Hematopoietic multipotent progenitor cell treated with erythropoietin and hydrocortisone succinate and interleukin-3 and kit ligand, for 8 days (in vitro differentiated cells): ENCODE data around the gene ALG14.
A peak's percentile ranks its signal among the peaks of the same experiment; 100 is the strongest.
"Not testable (repeated sequence)": the region's sequence is repeated elsewhere in the genome, so short reads cannot be mapped to it uniquely, and the experiment has no call there.

Experiments
- DNase-seq: peaks from one replicate; pipeline ENCODE4 v3.0.0-alpha.2; 2015

ALG14 gene

DNA sequence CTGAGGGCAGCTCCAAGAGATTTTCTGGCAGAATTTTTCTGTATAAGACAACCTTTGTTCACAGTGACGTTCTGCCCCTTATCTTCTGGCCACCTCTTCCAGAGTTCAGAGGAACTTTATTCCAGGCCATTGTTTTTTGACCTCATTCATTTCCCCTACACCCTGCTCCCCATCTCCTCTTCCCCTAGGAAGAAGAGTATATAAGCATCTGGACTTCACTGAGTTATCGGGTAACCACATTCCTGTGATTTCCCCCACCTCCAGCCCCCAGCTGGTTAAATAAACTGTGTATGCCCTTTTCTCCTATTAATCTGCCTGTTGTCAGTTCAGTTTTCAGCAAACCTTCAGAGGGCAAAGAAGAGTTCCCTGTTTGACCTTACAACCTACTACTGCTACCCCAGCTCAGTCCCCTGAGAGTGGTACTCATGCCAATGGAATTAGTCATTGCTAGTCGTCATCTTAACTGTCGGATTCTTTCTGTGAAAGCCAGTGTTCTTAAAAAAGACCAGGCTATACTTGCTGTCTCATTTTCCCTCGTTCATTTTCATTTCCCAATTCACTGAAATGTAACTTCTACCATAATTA lies 14.3 kb upstream of the ALG14 start:
- peak; percentile 51 for DNase-seq

GRCh38 chr1:95085376-95085775 lies 12.6 kb upstream of the ALG14 start:
- DNase-seq = peak; percentile 96

DNA sequence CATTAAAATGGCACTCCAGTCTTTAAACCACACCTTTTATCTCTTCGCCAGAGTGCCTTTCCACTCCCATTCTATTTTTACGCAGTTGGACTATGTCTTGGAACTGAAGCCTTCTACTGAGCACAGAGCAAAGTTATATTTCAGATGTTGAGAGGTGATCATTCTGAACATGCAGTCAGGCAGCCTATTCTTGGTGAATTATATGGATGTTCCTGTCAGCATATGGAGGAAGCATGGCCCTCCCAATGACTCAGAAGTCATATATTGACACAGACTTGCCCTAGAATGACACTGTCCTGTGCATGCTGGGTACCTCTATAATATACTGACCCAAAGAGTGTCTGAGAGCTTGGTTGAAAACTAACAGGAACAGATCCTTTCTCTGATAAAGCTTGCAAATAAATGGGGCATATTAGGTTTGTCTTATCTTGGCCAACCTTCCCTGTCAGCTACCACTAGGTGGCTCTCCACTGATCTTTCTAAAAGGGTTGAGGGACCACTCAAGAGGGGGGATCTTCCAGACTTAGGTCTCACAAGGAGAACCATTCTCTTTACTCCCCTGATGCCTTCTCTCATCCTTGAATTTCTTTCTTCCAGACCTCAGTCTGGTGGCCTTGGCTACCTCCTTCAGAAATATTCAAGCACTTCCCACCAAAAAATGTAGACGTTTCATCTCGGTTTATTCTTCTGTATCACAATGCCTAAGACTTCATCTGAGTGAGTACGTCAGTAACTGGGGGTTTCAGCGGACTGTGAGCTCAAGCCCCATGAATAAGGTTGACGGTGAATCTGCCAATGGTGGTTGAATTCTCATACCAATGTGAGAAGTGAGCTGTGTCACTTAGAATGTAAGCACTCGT lies 11.8 kb upstream of the ALG14 start:
- peak; percentile 85 for DNase-seq

DNA sequence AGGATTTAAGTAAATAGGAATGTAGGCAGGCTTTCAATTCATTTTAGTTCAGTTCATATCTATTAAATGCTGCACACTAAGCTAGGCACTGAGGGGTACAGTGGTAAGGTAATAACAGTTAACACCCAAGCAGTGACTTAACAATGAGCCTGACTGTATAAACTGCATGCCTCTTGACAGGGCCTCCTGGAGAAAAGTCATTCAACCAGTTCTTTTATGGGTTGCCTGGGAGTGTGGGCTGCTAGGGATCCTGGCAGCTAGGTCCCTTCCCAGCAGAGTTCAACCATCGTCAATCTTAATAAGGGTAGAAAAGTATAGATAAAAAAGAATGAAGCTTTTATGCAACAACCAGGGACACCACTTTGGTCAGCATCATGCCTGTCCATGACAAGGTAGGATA lies 8.1 kb upstream of the ALG14 start:
- no peak for DNase-seq

- no peak for DNase-seq
Observed at GRCh38 chr1:95080446-95080845, 7.7 kb upstream of the ALG14 start.

GRCh38 chr1:95076034-95076433 lies 3.3 kb upstream of the ALG14 start:
- DNase-seq = no peak

DNA sequence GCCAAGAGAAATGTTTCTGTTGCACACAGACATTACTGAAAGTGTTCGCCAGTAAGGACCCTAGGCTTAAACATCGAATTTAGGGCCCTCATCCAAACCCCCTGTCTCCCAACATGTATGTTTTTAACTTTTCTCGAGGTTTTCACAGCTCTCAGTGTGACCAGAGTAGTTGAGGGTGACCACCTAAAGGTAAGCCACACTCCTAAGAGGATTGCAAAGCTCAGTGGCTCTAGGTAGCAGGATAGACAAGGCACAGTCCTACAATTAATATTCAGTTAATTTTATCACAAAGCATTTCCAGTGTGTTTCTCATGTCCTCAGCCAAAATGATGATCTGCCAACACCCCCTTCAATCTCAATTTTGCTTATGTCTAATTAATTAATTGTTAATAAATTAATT lies 695 bp upstream of the ALG14 start:
- no peak for DNase-seq

GRCh38 chr1:95072117-95072516 lies 634 bp downstream of the ALG14 start:
- DNase-seq = no peak

GRCh38 chr1:95071539-95071938 lies 1.2 kb downstream of the ALG14 start:
- no peak for DNase-seq

GRCh38 chr1:95069710-95070093 lies 3.0 kb downstream of the ALG14 start:
- no peak for DNase-seq

DNA sequence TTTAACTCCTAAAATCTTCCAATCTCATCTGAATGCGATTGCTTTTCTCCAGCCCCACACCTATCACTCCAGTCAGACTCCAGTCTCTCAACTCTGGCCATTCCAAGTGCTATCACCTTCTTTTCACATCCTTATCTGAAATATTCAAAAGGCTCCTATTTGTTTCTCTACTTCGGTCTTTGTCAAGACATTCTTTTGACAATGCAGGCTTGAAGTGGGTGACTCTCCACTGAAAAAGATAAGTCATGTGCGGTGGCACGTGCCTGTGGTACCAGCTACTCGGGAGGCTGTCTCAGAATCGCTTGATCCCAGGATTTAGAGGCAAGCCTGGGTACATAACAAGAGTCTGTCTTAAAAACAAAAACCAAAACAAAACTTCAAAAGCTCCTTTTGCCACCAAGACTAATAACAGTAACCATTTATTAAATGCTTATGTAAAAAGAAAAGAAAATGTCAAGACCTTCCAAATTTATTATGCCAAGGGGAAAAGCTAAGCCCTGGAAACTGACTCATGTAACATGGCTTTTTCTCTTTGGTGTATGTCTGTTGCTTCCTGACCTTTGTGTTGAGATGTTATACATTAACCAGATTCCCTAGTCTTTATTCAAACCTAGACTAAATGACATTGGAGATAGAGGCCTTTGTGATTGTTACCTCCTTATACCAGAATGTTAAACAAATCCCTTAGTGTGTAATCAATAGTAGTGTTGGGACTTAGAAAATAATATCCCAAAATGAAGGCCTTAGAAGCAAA lies 3.6 kb downstream of the ALG14 start:
- DNase-seq = no peak

DNA sequence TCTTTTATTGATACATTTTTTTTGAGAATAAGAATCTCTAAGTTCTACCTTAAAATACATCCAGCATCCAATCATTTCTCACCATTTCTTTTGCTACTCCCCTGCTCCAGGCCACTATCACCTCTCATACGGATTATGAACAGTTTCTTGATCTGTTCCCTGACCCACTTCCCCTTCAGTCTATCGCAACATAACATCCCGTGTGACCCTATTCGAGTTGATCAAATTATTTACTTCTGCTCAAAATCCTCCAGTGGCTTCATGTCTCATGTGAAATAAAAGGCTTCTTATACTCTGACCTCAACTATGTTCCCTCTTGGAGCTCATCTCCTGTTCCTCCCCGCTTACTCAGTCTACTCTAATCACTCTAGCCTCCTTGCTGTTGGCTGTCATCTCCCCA lies 5.2 kb downstream of the ALG14 start:
- DNase-seq = no peak

- DNase-seq = no peak
Observed at GRCh38 chr1:95067062-95067461, 5.7 kb downstream of the ALG14 start.

DNA sequence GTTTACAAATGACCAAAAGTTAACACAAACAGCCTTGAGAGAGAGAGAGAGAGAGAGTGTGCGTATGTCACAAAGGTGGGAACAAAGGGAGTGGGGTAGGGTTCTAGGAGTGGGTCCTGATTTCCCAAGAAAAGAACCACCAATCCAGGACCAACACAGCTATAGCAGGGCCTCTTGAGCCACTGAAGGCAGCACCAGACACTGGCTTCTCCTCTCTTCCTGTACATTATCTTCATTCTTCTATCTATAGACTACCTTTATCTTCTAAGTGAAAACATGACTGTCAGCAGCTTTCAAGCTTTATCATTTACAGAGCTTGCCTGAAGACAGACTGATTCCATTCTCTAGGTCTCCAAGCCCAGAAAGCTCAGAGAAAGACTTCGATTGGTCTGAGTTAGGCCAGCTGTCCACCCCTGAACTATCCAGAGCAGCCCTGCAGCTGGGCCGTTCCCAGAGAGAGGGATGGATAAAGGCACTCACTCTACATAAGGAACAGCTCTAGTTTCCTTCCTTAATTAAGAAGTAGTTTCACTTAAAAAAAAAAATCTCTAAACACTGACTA lies 11.2 kb downstream of the ALG14 start:
- no peak for DNase-seq

GRCh38 chr1:95058974-95059373 lies 13.8 kb downstream of the ALG14 start:
- DNase-seq = no peak

DNA sequence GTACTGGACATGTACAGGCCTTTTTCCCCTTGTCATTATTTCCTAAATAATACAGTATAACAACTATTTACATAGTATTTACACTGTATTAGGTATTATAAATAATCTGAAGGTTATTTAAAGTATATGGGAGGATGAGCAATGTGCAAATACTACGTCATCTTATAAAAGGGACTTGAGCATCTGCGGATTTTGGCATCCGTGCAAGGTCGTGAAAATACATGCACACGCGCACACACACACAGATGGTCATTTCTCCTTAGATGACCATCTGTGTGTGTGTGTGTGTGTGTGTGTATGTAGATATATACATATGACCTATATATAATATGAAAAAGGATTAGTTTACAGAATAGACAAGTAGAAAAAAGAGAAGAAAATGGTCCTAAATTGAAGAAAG lies 15.4 kb downstream of the ALG14 start:
- no peak for DNase-seq

DNA sequence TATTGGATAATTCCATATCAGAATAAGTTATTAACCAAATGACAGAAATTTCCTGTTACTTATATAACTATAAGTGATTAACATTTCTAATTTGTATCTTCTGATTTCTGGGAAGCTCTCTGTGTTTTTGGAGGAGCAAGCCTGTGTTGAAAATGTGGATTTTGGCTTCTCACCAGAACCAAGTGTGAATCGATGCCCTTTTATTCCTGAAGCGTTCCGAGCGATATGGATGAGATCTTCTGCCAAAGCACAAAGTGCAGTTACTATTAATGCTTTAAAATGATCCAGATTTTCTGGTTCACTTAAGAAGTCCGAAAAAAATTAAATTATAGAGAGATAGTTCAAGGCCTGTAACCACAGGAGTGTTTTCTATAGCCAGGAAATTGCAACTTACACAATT lies 22.8 kb downstream of the ALG14 start:
- DNase-seq = no peak

DNA sequence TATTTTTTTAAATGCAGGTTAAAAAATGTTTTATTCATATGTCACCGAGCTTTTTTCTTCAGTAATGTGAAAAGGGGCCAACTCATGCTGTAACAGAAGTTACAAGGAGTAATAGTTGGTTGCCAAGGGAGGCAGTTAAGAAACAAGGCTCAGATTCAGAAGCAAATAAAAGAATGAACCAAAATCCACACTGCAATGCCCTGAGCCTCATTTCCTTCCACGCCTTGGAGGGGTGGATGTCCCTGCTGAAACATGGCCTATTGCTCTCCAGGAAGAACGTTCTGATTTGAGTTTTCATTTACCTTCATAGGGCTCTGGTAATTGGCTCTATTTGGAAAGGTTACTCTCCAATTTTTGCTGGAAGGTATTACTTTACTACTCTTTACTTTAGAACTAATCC lies 24.4 kb downstream of the ALG14 start:
- DNase-seq = no peak

DNA sequence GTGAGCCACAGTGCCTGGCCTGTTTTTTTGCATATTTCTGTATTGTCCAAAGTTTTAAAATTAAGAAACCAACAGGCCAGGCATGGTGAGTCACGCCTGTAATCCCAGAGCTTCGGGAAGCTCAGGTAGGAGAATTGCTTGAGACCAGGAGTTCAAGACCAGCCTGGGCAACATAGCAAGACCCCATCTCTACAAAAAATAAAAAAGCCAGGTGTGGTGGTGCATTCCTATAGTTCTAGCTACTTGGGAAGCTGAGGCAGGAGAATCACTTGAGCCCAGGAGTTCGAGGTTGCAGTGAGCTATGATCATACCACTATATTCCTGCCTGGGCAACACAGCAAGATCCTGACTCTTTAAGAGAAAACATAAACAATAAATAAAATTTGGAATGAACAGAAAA lies 25.1 kb downstream of the ALG14 start:
- DNase-seq = not testable (repeated sequence)

DNA sequence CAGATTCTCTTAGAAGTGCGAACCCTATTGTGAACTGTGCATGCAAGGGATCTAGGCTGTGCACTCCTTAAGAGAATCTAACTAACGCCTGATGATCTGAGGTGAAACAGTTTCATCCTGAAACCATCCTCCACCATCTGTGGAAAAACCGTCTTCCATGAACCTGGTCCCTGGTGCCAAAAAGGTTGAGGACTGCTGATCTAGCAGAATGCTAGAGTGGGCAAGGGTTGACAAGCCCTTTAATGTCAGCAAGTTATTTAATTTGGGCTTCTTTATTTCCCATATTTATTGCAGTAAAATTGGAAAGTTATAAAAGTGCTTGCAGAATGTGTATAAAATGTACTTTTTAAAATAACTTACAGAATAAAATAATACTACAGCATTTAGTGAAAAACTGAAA lies 26.4 kb downstream of the ALG14 start:
- DNase-seq = no peak

- DNase-seq = peak; percentile 90
Observed at GRCh38 chr1:95043141-95043980, 29.4 kb downstream of the ALG14 start.

DNA sequence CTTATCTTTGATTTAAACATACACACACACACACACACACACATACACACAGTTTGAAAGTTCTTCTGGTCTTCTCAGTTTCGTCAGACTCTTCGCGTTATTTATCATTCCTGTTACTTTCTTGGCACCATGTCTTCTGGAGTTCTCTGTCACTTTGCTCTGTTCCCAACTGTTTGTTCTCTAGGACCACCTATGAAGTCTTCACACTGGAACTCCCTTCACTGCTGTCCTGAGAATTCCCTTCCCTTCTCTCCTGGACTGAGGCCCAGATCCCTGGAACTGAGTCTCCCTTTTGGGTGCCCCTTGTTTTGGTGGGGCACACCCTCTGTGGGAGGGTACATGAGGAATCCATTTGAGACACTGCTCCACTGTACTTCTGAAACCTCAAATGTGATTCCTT lies 30.5 kb downstream of the ALG14 start:
- no peak for DNase-seq
